ENCODE measurements around the gene PTPRD. TPM values are rescaled to one million over a fixed set of nuclear protein-coding genes. Genes with fewer than 3 reads are reported as not detected.

Gene PTPRD
- total RNA-seq, 1 experiment from 2014 or later: 0.02 TPM

- no peak for TF ChIP-seq SRF (IDR thresholded peaks at IDR 0.05; ENCODE audit: low read depth)
- TF ChIP-seq, protein P1, sequence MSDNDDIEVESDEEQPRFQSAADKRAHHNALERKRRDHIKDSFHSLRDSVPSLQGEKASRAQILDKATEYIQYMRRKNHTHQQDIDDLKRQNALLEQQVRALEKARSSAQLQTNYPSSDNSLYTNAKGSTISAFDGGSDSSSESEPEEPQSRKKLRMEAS (IDR thresholded peaks at IDR 0.05): no peak
- TF ChIP-seq POLR2AphosphoS5 (IDR thresholded peaks at IDR 0.05; ENCODE audit: low read depth, low read length): no peak
- no peak for TF ChIP-seq CTCF (IDR thresholded peaks at IDR 0.05 in 2 of 3, conservative IDR thresholded peaks at IDR 0.05 in 1 of 3; ENCODE audit: borderline replicate concordance in 1 of 3, insufficient read depth in 1 of 3, low read depth in 2 of 3, low read length in 2 of 3)
- TF ChIP-seq EZH2 (IDR thresholded peaks at IDR 0.05): no peak
- no peak for TF ChIP-seq EGR1 (IDR thresholded peaks at IDR 0.05; ENCODE audit: low read depth)
- TF ChIP-seq, protein P2, sequence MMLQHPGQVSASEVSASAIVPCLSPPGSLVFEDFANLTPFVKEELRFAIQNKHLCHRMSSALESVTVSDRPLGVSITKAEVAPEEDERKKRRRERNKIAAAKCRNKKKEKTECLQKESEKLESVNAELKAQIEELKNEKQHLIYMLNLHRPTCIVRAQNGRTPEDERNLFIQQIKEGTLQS (IDR thresholded peaks at IDR 0.05): no peak
Observed at GRCh38 chr9:8543219-8543618, 2069.6 kb downstream of the PTPRD start (continued).

DNA sequence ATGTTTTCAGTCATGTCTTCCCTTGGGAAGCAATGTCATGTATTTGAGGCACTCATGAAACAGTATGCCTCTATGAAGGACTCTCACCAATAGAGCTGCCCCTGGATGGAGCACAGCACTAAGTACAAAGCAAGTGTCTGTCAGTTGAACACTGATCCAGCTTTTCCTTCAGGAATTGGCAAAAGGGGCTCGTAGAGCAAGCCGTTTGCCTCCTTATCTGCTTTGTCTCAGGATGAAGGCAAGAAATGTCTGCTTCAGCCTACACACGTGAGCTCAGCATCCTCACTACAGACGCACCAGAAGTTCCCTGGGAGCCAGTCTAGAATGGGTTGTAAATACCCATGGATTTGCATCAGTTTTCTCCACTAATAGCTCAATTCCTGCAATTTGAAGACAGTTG is 2070.3 kb downstream of the PTPRD start:
- no peak overlapping the region for H3K9ac ChIP-seq (ENCODE audit: low read length)
- H3K4me3 ChIP-seq (replicated peaks in 1 of 2; ENCODE audit: low read depth in 1 of 2, low read length in 2 of 2): no peak overlapping the region
- no peak for DNase-seq (ENCODE audit: low read depth, low spot score)
- ATAC-seq: no peak
- no peaks in the 10 kb centered on the region for H3K79me2 ChIP-seq (ENCODE audit: insufficient read depth, low read length)
- H2AFZ ChIP-seq (ENCODE audit: low read depth, low read length, poor library complexity, severe bottlenecking): no peak overlapping the region
- no peaks in the 10 kb centered on the region for H3K27me3 ChIP-seq (ENCODE audit: insufficient read depth, low read length)
- no peak overlapping the region for H3K27ac ChIP-seq (ENCODE audit: low read depth, low read length)
- no peaks in the 10 kb centered on the region for H3K4me1 ChIP-seq (ENCODE audit: control insufficient read depth in 1 of 2, insufficient read depth in 2 of 2, low read length in 2 of 2)
- CTCF ChIA-PET: no interaction called here
- H4K20me1 ChIP-seq (ENCODE audit: insufficient read depth): no peaks in the 10 kb centered on the region
- POLR2A ChIA-PET: no interaction called here
- H3K36me3 ChIP-seq (ENCODE audit: control insufficient read depth in 1 of 2, insufficient read depth in 2 of 2, low read length in 2 of 2): no peaks in the 10 kb centered on the region
- intact Hi-C loops (cut with micrococcal nuclease): no loop called here
- TF ChIP-seq SRF (IDR thresholded peaks at IDR 0.05; ENCODE audit: low read depth) (no peak), CEBPB (IDR thresholded peaks at IDR 0.05; ENCODE audit: low read depth) (no peak), EGR1 (IDR thresholded peaks at IDR 0.05; ENCODE audit: low read depth) (no peak), EZH2phosphoT487 (IDR thresholded peaks at IDR 0.05; ENCODE audit: borderline replicate concordance) (no peak), JUND (IDR thresholded peaks at IDR 0.05) (no peak), RAD21 (IDR thresholded peaks at IDR 0.05; ENCODE audit: low read depth) (no peak), SIN3A (IDR thresholded peaks at IDR 0.05; ENCODE audit: low read depth) (no peak), REST (IDR thresholded peaks at IDR 0.05; ENCODE audit: low read depth) (no peak), CBX3 (IDR thresholded peaks at IDR 0.05; ENCODE audit: low read depth) (no peak), FOSL1 (IDR thresholded peaks at IDR 0.05; ENCODE audit: low read depth) (no peak)
- TF ChIP-seq, protein P2 (IDR thresholded peaks at IDR 0.05): no peak
- H3K9me3 ChIP-seq (ENCODE audit: control insufficient read depth in 1 of 2, insufficient read depth in 1 of 2, low read depth in 1 of 2, low read length in 2 of 2): peaks cover 4 to 21% of the 10 kb centered on the region in 2 experiments; a peak in 3 of 4 replicates
- H3K9me2 ChIP-seq (ENCODE audit: insufficient read depth): no peaks in the 10 kb centered on the region
- no peak overlapping the region for H3K4me2 ChIP-seq (ENCODE audit: low read length)
- BruUV-seq (replicated peaks): no TSS peak
- RAD21 ChIA-PET (ENCODE audit: low non-redundant PET in 1 of 2, low total read pairs in 2 of 2, uncharacterized antibody in 2 of 2, unreplicated experiment in 2 of 2): no interaction called here
